Aorta (tissue), 5 donors: ENCODE results near the gene ACTL6B. TPM values are rescaled to one million over a fixed set of nuclear protein-coding genes. Genes with fewer than 3 reads are reported as not detected.
"Not testable (repeated sequence)": the region's sequence is repeated elsewhere in the genome, so short reads cannot be mapped to it uniquely, and the experiment has no call there.

Experiments
- ATAC-seq: fragments of 200-7000 bp; cut with Tn5 transposase; one replicate; pipeline ENCODE4 v1.9.1; 2022; ENCODE audit warnings: moderate library complexity; ENCODE audit not compliant: low FRiP score
- DNase-seq, 2 donors: peaks; one replicate each; pipeline ENCODE4 v3.0.0-alpha.2; 2020
- H3K27ac ChIP-seq, 2 donors: one replicate each; pipeline ENCODE4 v1.5.1; 2013; ENCODE audit warnings: low read length in 2 of 2, mild to moderate bottlenecking in 2 of 2, moderate library complexity in 2 of 2, control low read depth in 1 of 2, inconsistent platforms in 1 of 2, low read depth in 1 of 2
- H3K27me3 ChIP-seq, 2 donors: one replicate each; pipeline ENCODE4 v1.6.1; 2013; ENCODE audit warnings: control low read depth in 1 of 2, low read length in 1 of 2, mild to moderate bottlenecking in 1 of 2, moderate library complexity in 1 of 2; ENCODE audit not compliant: insufficient read depth in 2 of 2, control insufficient read depth in 1 of 2
- H3K36me3 ChIP-seq, 2 donors: one replicate each; pipeline ENCODE4 v1.6.1; 2013; ENCODE audit warnings: control low read depth in 1 of 2, low read length in 1 of 2, mild to moderate bottlenecking in 1 of 2; ENCODE audit not compliant: insufficient read depth in 2 of 2, control insufficient read depth in 1 of 2
- H3K4me1 ChIP-seq, 2 donors: one replicate each; pipeline ENCODE4 v1.6.1; 2013; ENCODE audit warnings: low read length in 2 of 2, control low read depth in 1 of 2, mild to moderate bottlenecking in 1 of 2, moderate library complexity in 1 of 2; ENCODE audit not compliant: insufficient read depth in 2 of 2, control insufficient read depth in 1 of 2
- H3K4me3 ChIP-seq, 2 donors: one replicate each; pipeline ENCODE4 v1.5.1; 2013; ENCODE audit warnings: low read length in 2 of 2, control low read depth in 1 of 2, mild to moderate bottlenecking in 1 of 2
- H3K9me3 ChIP-seq: one replicate; pipeline ENCODE4 v1.6.1; 2013; ENCODE audit warnings: mild to moderate bottlenecking, low read length; ENCODE audit not compliant: control insufficient read depth
- WGBS, 2 donors: extraction: QIAGEN DNeasy Blood & Tissue Kit; methylation state at CpG; one replicate each; pipeline ENCODE4 v1.1.7; 2013; 5-methylcytosine and 5-hydroxymethylcytosine counted together
- intact Hi-C, 2 donors: fragments of 100-400 bp; cut with DNase I; formaldehyde crosslinking; loops; one replicate each; pipeline versions ENCODE4 v1.14.2 to v1.15.0; 2022
- polyA plus RNA-seq, 2 donors: library from polyadenylated mRNA; stranded (reverse); fragments of 200-250 nt; gene quantifications; one replicate each; pipeline ENCODE4 v1.2.3, GENCODE V29; 2013
- total RNA-seq, 2 donors: library from RNA; stranded (reverse); fragmentation: NEBNext Ultra II Directional; extraction: Animal tissue kit (Norgen Biotek cat#: 25700); gene quantifications; one replicate each; pipeline ENCODE4 v1.2.1, GENCODE V29; 2021
- donor health status: healthy with polysubstance abuse.
- donor health status: Bipolar disorder and iron deficiency.
- donor health status: DM: no; HTN: no; CAD: no.
- donor health status: DM: no; HTN: no; CAD: no.
- donor health status: DM: yes; HTN: yes; CAD: no.

The ACTL6B gene
- total and polyA plus RNA-seq, 4 donors: not detected

- DNase-seq, H3K27me3 ChIP-seq, H3K4me1 ChIP-seq, H3K9me3 ChIP-seq, intact Hi-C loops, H3K4me3 ChIP-seq, H3K27ac ChIP-seq, H3K36me3 ChIP-seq, ATAC-seq: not testable (repeated sequence)
- WGBS, 2 donors: 95 to 96% methylated on average over 12 of the region's 12 CpGs
These were observed 12.9 kb upstream of the ACTL6B start for GRCh38 chr7:100669106-100669505.

DNA sequence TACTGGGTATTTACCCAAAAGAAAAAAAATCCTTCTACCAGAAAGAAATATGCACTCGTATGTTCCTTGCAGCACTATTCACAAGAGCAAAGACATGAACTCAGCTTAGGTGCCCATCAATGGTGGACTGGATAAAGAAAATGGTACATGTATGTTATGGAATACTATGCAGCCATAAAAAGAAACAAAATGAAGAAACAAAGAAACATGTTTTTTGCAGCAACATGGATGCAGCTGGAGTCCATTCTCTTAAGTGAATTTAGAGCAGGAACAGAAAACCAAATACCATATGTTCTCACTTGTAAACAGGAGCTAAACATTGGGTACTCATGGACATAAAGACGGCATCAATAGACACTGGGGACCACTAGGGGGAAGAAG, 11.8 kb upstream of the ACTL6B start:
- Histone ChIP-seq H3K36me3 (no peaks in the 10 kb centered on the region), H3K4me3 (no peak overlapping the region), H3K27me3 (no peaks in the 10 kb centered on the region), H3K9me3 (no peaks in the 10 kb centered on the region), H3K27ac (no peak overlapping the region), H3K4me1 (peaks cover 0 to 3% of the 10 kb centered on the region in 2 donors)
- WGBS, 2 donors: 49 to 50% methylated on average over 2 of the region's 2 CpGs
- ATAC-seq (no peak), DNase-seq (no peak)
- intact Hi-C loops: no loop called here

GRCh38 chr7:100667331-100668068, 11.3 kb upstream of the ACTL6B start:
- 38 to 41% methylated on average over 16 of the region's 16 CpGs for WGBS, 2 donors

GRCh38 chr7:100665168-100665726, 9.0 kb upstream of the ACTL6B start:
- no peak for ATAC-seq
- no peaks in the 10 kb centered on the region for H3K9me3 ChIP-seq
- H3K36me3 ChIP-seq: no peaks in the 10 kb centered on the region
- no peaks in the 10 kb centered on the region for H3K27me3 ChIP-seq
- no peak overlapping the region for H3K4me3 ChIP-seq
- H3K4me1 ChIP-seq: peaks cover 0 to 3% of the 10 kb centered on the region in 2 donors
- 96 to 97% methylated on average over 5 of the region's 5 CpGs for WGBS, 2 donors
- no peak for DNase-seq
- no peak overlapping the region for H3K27ac ChIP-seq
- intact Hi-C loops: no loop called here

More at GRCh38 chr7:100667331-100668068, 11.3 kb upstream of the ACTL6B start:
- DNase-seq (no peak), ATAC-seq (no peak)
- H3K9me3 ChIP-seq: no peaks in the 10 kb centered on the region
- intact Hi-C loops: no loop called here
- H3K27me3 ChIP-seq: no peaks in the 10 kb centered on the region
- peak overlapping the region in 1 of 2 donors; percentile 5 for H3K27ac ChIP-seq
- H3K4me1 ChIP-seq: peaks cover 0 to 3% of the 10 kb centered on the region in 2 donors
- H3K4me3 ChIP-seq: no peak overlapping the region
- no peaks in the 10 kb centered on the region for H3K36me3 ChIP-seq

DNA sequence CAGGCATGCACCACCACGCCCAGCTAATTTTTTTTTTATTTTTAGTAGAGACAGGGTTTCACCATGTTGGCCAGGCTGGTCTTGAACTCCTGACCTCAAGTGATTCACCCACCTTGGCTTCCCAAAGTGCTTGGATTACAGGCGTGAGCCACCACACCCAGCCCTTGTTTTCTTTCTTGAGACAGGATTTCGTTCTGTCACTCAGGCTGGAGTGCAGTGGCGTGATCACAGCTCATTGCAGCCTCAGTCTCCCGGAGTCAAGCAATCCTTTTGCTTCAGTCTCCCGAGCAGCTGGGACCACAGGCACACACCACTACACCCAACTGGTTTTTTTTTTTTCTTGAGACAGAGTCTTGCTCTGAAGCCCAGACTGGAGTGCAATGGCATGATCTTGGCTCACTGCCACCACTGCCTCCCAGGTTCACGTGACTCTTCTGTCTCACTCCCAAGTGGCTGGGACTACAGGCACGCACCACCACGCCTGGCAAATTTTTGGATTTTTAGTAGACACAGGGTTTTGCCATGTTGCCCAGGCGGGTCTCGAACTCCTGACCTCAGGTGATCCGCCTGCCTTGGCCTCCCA, 6.0 kb upstream of the ACTL6B start:
- H3K9me3 ChIP-seq, H3K4me1 ChIP-seq, intact Hi-C loops, ATAC-seq, H3K36me3 ChIP-seq, H3K27ac ChIP-seq, H3K4me3 ChIP-seq, DNase-seq, H3K27me3 ChIP-seq: not testable (repeated sequence)
- 67 to 70% methylated on average over 12 of the region's 12 CpGs for WGBS, 2 donors

DNA sequence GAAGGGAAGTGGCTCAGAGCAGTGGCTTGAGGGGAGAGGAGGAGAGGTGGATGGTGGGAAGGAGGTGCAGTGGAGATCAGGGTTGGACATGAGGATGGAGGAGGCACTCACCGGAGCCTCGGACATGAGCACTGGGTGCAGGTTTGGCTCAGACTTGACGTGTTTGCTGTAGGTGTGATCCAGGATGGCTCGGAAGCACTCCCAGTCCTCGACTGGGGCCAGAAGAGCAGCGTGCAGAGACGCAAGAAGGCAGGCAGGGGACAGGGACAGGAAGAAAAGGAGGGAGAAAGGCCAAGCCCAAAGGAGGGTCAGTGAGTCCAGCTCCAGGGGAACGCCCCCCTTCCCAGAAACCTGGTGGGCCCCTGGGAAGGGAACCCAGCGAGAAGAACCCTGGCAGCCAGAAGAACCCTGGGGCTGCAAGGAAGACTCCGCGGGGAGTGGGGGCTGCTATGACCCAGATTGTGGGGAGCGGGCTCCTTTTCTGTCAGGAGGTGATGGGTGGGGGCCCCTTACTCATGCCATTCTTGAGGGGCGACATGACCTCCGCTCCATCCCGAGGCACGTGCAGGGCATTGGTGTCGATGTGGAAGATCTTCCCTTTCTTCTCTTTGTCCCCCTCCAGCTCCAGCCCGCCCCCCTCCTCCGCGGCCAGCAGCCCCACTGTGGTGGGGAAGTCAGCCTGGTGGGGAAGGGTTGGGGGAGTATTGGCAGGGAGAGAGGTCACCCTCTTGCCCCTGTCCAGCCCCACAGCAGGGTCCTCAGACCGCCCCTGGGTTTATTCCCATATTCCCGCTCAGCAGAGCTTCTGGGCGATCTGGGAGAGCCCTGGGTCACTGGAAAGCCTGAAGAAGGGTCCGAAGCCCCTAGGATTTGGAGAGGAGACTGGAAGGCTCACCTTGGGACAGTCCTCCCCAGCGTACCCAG, 1.1 kb downstream of the ACTL6B start:
- Histone ChIP-seq H3K27ac (no peak overlapping the region), H3K9me3 (peaks cover 3% of the 10 kb centered on the region), H3K4me3 (no peak overlapping the region), H3K4me1 (no peaks in the 10 kb centered on the region), H3K36me3 (no peaks in the 10 kb centered on the region), H3K27me3 (no peaks in the 10 kb centered on the region)
- ATAC-seq: no peak
- DNase-seq: no peak
- WGBS, 2 donors: 52 to 55% methylated on average over 22 to 25 of the region's 25 CpGs
- intact Hi-C loops: no loop called here

- ATAC-seq (no peak), DNase-seq (no peak)
- intact Hi-C loops: no loop called here
- Histone ChIP-seq H3K4me3 (no peak overlapping the region), H3K9me3 (peaks cover 1% of the 10 kb centered on the region), H3K27me3 (no peaks in the 10 kb centered on the region), H3K27ac (no peak overlapping the region), H3K36me3 (no peaks in the 10 kb centered on the region), H3K4me1 (no peaks in the 10 kb centered on the region)
- WGBS, 2 donors: 74 to 78% methylated on average over 15 of the region's 15 CpGs
These were observed 6.3 kb downstream of the ACTL6B start for GRCh38 chr7:100649826-100650565.

DNA sequence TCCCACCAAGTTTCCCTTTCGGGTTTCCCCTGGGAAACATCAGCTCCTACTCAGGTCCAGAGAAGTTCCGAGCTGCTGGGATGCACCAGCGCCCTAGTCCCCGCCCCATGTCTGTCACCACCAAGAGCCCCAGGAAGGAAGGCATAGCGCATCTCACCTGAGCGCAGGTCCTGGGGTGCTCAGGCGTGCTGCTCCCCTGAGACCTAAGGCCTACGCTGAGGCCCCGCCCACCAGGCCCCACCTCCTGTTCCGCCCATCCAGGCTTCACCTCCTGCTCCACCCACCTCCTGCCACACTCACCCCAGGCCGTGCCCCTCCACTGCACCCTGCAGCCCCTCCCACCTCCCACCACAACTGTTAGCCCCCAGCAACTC, 13.7 kb downstream of the ACTL6B start:
- no peak overlapping the region for H3K4me3 ChIP-seq
- no peaks in the 10 kb centered on the region for H3K36me3 ChIP-seq
- no peak for DNase-seq
- ATAC-seq: no peak
- no peaks in the 10 kb centered on the region for H3K9me3 ChIP-seq
- WGBS, 2 donors: 27 to 41% methylated on average over 9 to 11 of the region's 11 CpGs
- no peaks in the 10 kb centered on the region for H3K4me1 ChIP-seq
- H3K27ac ChIP-seq: no peak overlapping the region
- intact Hi-C loops: no loop called here
- H3K27me3 ChIP-seq: no peaks in the 10 kb centered on the region
